NCI-H146 treated with DMSO at 0.1 percent for 48 hours (cell line): ENCODE results near the gene RAD51B.

Experiments
- DNase-seq: peaks from one replicate; lab custom pipeline; 2025; ENCODE audit not compliant: unreplicated experiment; lab: John Stamatoyannopoulos, UW

The RAD51B gene

DNA sequence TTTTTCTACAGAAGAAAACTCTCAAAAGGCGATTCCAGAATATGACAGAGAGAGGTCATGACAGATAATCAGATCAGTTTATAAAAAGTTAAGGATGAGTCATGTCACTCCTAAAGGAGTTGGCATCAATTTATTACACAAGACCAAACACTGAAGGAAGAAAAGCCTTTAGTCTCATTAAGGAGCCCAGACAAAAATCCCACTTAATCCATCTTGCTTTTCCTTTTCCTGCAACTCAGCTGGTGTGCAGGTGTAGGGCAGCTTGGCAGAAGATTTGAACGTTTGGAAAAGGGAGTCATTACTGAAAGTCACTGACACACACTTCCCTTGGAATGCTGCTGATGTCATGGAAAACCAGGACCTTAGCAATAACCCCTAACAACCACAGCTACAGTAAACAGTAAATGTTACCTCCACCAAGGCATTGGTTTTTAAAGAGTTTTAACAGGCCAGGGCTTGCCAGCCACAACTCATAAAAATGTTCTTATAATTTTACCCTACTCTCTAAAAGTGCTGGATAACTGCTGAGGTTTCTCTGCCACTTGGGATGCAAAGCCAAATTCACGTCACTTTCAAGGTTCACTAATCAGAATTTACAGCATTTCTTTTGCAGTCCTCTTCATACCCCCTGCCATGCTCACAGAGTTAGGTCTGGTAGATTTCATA lies 320.6 kb downstream of the RAD51B start:
- no peak for DNase-seq

DNA sequence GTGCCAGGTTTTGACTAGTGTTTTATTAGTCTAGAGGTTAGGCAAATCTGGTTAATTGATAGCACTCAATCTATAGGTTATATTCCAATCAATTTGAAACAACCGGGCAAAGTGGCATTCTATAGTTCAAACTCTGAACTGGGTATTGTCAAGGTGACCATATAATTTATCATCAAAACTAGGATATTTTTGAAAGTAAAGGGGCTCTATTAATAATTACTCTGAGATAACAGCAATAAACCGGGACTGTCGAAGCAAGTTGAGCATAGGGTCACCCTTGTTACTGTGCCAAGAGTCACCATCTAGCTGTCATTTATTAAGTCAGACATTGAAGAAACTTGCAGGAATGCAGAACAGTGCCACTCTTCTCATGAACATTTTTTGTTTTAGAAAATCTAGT lies 321.2 kb downstream of the RAD51B start:
- no peak for DNase-seq

DNA sequence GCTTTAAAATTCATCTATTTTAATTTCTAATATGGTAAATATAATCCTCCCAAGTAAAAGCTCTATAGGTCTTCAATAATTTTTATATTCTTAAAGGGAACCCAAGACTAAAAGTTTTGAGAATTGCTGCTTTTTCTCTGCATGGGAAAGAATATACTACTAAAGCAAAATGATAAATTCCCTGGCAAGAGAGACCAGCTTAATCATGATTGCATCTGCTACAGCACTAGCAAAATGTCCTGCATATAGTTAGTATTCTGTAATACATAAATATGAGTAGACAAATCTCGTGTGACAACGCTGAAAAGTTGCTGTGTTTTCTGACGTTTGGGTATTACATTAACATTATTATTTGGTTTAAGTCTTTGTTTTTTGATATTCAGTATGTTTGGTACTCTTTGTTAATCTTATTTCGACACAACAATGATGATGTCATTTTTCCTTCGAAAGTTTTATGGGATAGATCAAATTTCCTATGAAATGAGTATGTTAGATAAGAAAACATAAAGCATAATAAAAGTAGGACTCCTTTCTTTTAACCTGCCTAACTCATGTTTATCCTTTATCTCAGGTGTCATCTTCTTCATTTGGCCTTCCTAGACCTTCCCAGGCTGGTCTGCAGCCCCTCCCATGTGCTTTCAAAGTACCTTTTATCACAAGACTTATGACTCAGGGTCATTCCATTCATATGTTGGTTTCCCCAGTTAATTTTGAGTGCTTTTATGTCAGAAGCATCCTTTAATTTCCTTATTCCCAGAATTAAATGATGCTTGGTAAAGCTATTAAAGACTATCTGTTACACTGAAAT lies 321.9 kb downstream of the RAD51B start:
- DNase-seq, result no peak

DNA sequence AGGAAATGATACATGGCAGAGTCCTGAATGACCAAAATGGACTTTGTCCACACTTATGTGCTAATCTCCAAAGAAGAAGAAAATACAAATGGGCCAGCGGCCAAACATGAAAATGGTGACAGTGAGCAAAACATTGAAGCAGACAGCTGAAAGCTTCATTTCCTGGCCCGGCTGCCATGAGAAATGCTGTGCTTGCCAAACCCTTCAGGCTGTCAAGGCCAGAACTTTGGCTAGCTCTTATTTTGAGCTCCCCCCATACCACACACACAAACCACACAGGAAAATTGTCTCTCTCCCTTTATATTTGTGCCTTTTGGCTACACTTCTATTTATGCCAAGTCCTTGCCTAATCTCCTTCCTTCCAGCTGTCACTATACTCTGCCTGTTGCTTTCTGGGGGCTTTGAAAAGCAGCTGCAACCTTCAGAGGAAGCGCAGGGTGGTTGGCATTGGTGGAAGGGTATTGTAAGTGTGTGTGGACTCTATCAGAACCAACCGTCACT lies 323.8 kb downstream of the RAD51B start:
- no peak for DNase-seq

DNA sequence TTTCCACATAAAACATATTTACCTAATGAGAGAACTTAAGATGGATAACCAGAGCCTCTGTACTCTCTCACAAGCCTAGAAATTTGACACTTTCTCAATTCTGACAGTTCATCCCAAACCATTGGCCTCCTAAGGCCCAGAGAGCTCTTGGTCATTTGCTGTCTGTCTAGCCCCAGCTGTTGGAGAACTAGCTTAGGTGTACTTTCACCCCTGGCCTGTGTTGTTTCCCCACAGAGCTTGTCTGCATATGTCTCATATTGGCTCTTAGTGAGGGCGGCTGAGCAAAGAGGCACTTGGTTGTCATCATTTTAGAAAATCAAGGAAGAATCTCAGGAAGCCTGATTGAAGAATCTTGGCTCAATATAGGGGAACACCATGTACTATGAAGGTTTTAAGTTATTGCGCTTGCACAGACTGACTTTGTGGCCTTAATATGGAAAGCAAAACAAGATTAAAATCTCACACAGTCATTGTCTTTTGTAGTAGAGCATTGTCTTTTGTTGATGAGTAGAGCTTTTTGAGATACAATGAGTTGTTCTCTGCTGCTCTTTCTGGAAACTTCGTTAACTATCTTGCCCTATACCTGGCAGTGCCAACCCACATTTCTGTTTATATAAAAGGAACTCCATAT lies 324.6 kb downstream of the RAD51B start:
- no peak for DNase-seq

DNA sequence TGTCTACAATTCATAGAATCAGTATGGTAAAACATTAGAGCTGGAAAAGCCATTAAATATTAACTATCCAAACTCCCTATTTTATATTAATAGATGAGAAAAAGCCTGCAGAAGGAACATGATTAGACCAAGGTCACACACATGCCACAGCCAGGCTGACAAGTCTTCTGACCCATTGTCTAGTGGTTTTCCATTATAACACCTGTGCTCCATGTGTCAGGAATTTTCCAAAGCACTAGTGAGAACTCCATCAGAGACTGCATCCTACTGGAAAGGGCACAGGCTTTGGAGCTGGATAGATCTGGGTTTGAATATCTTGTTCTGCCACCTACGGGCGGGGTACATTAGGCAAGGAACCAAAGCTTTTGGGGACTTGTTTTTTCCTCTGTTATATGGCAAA lies 325.5 kb downstream of the RAD51B start:
- no peak for DNase-seq

DNA sequence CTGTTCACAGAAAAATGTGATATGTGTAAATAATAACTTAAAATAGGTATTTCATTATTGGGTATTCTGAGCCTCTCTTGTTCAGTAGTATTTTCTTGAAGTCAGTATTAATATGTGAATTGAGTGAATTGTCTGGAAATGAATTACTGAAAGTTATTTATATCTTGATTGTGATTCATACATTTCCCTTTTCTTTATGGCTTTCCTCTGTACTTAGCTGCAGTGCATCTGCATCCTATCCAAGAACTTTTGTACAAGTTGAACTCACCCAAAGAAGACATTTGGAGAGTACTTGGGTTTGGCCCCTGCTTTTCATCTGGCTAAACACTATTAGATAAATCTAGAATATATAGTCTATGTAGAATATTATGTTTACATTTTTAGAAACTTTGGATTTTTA lies 326.0 kb downstream of the RAD51B start:
- DNase-seq, result no peak

DNA sequence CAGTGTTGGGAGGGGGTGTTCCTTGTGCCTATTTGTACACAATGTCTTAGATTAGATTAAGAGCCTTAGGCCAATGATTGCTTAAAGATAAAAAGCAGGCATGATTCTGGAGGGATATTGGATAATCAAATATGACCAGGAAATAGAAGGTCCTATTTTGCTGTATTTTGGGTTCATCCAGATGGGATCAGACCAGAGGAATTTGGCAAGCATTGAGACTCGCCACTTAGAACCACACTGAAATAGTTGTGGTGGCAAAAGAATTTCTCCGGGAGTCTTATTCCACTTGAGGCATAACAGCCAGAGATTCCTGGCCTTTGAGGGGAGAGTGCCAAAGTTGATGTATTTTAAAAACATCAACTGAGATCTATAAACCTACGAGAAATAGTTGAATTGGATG lies 327.2 kb downstream of the RAD51B start:
- no peak for DNase-seq

DNA sequence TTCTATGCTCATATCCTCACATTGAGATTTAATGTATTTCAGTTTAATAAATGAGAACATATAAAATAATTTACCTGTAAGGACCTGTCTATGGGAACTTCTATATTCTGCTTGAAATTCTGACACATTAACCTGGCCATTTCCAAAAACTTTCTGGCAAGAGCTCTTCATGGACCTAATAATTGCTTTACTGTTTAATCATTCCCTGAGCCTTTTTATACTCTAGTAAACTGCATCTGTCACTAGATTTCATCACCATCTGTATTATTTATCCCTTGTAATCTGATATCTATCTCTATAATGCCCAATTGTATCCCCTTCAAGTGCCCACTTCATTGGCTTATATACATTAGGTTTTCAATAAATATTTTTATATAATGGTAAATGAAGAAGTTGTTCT lies 327.7 kb downstream of the RAD51B start:
- DNase-seq, result no peak

DNA sequence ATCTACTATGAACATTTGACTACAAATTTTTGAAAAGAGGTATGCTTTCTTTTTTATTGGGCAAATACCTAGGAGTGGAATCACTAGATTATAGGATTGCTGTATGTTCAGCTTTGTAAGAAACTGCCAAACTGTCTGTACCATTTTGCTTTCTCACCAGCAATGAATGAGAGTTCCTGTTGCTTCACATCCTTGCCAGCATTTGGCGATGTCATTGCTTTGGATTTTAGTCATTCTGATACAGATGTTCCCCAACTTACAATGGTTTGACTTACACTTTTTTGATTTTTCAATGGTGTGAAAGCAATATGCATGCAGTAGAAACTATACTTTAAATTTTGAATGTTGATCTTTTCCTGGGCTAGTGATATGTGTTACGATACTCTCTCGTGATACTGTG lies 328.7 kb downstream of the RAD51B start:
- no peak for DNase-seq

DNA sequence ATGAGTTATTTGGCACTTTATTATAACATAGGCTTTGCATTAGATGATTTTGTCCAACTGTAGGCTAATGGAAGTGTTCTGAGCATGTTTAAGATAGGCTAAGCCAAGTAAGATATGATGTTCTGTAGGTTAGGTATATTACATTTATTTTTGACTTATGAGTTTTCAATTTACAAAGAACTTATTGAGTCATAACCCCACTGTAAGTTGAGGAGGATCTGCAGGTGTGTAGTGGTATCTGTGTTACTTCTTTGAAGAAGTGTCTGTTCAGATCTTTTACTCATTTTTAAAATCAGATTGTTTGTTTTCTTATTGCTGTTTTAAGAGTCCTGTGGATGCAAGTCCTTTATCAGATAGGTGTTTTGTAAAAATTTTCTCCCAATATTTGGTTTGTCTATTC lies 329.2 kb downstream of the RAD51B start:
- DNase-seq, result no peak

DNA sequence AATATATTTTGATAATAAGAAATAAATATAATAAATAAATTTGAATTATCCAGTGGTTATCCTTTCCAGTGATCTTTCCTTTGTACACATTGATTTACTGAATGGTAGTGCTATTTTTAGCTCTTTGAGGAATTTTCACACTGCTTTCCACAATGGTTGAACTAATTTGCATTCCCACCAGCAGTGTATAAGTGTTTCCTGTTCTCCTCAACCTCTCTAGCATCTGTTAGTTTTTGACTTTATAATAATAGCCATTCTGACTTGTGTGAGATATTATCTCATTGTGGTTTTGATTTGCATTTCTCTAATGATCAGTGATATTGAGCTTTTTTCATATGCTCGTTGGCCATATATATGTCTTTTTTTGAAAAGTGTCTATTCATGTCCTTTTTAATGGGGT lies 333.7 kb downstream of the RAD51B start:
- no peak for DNase-seq

DNA sequence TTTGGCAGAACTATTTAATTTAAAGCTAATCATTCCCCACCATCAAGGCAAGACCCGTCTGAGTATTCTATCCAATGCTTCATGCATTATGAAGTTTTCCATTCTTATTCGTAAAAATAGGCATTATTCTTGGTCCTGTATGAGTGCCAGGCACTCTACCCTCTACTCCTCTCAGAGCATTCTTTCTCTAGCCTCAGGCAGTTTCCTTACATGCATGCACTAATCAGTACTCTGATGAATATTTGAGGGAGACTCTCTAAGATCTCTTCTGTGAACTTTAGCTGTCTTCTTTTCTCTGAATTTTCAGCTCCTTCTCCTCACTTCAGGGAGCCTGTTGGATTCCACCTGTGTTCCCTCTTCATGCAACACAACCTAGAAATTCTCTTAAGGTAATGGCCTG lies 334.7 kb downstream of the RAD51B start:
- DNase-seq, result no peak

DNA sequence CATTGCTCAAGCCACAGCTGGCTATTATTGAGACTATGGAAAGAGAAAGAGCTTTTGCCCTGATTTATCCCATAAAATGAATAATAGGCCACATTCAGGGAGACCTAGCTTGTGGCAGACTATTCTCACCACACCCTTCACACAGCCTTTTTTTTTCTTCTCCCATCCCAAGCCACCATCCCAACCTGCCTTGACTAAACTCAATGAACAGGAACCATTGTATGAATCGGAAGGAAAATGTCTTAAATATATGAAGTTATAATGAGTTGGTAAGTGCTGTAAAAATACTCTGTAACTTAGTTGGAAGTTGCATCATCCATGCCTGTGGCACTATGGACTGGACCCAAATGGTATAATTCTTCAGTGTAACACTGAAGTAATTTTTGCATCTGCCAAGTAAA lies 338.4 kb downstream of the RAD51B start:
- DNase-seq, result no peak

DNA sequence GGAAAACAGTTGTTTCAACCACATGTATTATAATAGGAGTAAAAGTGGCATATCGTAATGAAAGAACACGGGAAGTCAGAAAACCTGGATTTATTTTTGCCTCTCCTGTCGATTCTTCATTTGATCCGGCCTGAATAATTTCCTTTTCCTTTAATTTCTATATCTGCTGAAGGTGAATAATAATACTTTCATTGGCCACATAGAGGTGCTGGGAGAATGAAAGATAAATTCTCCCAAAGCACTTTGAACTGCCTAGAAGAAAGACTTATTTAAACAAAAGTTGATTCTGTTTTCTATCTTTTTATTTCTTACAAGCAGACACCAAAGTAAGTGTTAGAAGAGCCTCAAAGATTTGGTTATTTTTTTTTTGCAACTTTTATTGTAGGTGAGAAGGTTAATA lies 339.1 kb downstream of the RAD51B start:
- no peak for DNase-seq

DNA sequence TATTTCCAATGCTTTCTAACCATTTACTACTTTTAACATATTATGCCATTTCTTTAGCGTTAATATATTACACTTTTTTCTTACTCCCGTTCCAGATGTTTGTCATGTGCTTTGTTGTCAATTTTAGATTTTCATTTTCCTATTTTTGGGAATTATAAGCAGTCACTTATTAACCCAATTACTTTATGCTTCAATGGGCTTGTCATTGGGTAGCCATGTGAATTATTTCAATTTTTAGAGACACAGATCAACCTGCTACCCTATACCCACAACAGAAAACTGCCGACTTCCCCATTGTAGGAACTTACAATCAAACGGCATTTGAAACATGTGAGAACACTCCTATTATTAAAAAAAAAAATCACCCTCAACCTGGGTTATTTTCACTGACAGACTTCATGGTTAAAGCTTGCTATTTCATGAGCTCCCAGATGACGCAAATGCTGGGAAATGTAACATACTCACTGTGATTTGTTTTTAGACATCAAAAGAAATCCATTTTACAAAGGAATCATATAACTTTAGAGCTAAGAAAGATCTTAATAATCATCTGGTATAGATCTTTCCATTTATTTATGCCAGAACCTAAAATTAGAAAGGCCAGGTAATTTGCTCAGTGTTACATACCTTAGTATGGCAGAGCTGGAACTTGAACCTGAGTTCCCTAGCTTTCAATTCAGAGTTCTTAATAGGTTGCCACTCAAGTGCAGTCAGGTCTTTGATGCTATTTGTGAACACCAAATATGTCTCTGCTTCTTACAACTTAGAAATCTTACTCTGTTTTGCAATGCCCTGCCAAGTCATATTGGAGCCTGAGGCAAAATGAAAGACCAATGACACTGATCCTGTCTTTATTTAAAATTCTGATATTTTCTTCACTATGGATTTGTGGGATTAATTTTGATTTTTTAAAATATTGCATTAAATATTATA lies 340.4 kb downstream of the RAD51B start:
- no peak for DNase-seq

DNA sequence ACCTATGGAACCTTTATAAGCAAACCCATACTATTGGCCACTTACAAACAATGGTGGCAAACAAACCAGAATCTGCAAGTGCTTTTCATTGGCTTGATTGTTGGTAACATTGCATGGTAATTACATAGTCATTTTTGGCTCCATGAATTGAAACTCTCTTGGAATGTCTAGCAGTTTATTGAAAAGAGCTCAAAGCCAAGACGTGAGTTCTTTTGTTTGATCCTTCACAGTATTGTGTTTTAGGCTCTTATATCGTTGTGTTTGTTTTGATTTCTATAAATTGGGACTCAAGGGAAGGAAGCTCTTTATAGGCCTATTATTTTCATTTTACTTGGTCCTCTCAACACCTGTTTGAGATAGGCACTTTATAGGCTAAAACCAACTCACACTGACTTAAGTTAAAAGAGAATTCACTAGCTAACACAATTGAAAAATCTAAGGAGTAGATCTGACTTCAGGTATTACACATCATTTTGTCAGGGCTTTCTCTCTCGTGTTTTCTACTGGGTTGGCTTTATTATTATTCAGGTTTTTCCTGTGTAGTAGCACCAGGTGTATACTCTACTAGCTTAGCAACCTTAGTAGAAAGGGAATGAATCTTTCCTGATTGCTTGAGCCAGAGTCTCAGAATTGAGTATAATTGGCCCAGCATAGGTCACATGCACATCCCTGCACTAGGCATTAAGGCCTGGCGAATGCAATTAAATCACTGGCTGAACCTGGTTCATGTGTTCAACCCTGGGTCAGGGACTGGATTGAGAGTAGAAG lies 341.4 kb downstream of the RAD51B start:
- DNase-seq, result no peak

DNA sequence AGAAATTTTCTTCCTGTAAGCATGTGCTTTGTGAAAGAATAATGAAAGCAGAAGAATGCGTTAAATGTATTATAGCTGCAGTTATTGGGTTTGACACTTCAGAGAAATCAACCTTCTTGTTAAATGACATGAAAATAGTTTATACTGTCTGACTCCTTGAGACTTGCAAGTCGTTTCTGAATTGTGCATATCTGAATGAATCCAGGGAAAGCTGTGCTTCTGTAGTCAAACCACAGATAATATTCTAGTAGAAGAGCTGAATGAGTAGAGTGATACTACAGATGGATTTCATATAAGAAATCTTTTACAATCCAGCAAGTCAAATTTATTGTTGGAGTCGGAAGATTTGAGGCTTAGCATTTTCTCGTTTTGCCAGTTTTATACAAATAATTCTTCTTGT lies 343.3 kb downstream of the RAD51B start:
- no peak for DNase-seq

DNA sequence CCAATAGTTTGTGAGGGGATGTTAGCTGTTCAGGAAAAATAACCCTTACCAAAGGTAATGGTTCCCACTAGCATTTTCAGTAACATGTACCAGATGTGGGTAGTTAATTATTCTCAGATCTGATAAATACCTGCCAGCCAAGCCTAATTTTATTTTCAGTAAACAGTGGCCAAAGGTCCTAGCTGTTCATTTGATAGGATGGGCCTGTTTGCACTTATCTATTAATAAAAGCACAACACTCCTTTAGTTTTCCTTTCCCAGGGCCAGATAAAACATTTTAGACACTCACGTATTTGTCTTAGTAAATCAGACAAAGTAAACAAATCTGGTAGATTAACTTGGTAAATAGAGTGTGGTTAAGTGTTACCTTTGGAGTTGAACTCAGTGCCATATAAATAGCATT lies 345.1 kb downstream of the RAD51B start:
- DNase-seq, result no peak

DNA sequence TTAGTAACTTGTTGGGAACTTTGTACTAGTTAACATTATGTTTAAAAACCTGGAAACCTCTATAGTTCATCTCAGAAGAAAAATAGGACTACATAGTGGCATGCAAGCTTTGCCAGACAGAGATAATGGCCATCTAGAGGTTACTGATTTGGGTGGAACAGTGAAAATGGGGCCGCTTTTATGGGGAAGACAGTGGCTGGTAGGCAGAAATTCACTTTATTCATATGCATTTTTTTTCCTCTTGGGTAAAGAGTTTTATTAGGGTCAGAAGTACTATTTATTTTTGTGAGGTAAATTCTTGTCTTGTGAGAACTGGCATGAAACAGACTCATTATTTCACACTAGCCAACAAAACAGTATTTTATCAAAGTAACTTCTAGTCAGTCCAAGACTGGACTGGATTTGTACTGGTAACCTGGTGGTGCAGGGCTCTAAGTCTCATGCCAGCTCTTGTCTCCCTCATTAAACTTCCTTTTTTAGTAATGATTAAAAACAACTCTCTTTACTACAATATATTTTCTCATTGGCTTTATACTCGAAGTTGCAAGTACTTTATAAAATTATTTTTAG lies 345.8 kb downstream of the RAD51B start:
- no peak for DNase-seq
